ENCODE data around the gene INO80B.
"Not testable (repeated sequence)": the region's sequence is repeated elsewhere in the genome, so short reads cannot be mapped to it uniquely, and the experiment has no call there.

Gene INO80B

DNA sequence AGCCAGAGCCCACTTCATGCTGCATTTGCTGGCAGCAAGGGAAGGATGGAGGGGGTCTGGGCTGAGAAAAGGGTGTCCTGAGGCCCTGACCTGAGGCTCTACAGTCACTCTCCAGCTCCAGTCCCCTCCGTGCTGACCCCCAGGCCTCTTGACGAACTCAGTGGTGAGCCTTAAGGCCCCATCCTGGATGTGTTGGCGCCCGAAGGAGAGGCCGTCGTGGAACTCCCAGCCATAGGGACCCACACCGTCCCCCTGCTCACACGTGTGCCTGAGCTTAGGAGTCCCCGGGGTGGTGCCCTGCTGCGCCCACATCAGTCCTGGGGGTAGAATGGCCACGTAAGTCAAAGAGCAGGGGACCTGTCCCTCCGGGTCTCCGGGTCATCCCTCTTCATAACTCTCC lies 9.5 kb downstream of the INO80B start:
- DNase-seq (ENCODE audit: low spot score) = no peak
- TF ChIP-seq, protein P1, sequence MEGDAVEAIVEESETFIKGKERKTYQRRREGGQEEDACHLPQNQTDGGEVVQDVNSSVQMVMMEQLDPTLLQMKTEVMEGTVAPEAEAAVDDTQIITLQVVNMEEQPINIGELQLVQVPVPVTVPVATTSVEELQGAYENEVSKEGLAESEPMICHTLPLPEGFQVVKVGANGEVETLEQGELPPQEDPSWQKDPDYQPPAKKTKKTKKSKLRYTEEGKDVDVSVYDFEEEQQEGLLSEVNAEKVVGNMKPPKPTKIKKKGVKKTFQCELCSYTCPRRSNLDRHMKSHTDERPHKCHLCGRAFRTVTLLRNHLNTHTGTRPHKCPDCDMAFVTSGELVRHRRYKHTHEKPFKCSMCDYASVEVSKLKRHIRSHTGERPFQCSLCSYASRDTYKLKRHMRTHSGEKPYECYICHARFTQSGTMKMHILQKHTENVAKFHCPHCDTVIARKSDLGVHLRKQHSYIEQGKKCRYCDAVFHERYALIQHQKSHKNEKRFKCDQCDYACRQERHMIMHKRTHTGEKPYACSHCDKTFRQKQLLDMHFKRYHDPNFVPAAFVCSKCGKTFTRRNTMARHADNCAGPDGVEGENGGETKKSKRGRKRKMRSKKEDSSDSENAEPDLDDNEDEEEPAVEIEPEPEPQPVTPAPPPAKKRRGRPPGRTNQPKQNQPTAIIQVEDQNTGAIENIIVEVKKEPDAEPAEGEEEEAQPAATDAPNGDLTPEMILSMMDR (IDR thresholded peaks at IDR 0.05; ENCODE audit: extremely low read depth, missing control alignments) = no peak

DNA sequence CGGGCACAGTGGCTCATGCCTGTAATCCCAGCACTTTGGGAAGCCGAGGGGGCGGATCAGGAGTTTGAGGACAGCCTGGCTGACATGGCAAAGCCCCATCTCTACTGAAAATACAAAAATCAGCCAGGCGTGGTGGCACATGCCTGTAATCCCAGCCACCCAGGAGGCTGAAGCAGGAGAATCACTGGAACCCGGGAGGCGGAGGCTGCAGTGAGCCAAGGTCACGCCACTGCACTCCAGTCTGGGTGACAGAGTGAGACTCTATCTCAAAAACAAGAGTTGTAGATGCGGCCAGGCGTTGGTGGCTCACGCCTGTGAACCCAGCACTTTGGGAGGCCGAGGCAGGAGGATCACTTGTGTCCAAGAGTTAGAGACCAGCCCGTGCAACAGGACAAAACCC lies 15.9 kb downstream of the INO80B start:
- not testable (repeated sequence) for DNase-seq (ENCODE audit: low spot score)

DNA sequence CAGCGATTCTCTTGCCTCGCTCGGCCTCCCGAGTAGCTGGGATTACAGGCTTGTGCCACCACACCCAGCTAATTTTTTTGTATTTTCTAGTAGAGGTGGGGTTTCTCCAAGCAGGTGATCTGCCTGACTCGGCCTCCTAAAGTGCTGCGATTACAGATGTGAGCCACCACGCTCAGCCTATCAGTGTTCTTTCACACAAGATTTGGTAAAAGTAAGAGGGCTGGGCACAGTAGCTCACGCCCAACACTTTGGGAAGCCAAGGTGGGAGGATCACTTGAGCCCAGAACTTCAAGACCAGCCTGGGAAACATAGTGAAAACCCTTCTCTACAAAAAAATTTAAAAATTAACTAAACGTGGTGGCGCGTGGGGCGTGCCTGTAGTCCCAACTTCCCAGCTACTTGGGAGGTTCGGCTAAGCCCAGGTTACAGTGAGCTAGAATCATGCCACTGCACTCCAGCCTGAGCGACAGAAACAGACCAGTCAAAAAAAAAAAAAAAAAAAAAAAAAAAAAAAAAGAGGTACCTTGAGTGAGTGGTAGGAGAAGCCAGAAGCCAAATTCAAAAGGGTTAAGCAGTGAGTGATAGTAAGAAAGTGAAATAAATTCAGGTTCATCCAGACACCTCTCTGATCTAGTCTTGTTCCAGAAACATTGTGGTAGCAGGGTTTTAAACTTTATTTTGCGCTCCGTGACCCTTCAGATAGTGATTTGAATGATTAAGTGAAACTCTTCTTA lies 16.6 kb downstream of the INO80B start:
- DNase-seq (ENCODE audit: low spot score) = no peak
- TF ChIP-seq, protein P1 (IDR thresholded peaks at IDR 0.05; ENCODE audit: extremely low read depth, missing control alignments) = no peak

DNA sequence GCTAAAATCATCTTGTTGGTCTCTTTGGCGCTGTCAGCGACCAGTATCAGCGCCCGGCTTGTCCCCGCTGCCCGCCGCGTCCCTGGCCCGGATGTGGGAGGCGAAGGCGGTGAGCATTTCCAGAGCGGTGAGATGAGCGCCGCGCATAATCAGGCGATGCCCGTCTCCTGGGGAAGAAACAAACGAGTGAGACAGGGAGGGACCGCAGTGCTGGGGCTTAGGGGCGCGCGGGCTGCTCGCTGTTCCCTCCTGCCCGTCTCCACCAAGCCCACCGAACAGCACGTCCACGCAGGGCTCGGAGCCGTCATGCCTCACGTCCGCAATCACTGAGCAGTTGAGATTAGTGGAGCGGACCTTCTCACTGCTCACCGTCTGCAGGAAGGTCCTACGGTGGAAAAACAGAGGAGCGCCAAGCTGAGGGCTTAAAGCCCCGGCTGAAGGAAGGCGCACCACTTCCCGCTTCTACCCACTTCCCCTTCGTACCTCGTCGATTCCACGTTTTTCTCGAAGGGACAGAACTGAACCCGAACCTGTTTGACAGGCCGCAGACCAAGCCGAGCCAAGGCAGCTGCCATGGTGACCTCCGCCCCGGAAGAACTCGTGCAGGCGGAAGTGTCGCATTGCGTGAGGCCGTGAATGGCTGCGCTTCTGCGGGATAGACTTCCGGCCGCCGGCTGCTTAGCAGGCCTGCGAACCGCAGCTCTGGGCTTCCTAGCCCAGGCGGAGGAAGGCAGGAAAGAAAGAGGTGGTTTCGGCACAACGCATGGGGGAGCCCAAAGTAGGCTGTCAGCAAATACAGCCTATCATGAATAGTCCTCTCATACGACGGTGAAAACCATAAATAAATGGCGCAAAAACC lies 17.4 kb downstream of the INO80B start, which contains the start of gene MRPL53:
Gene MRPL53 (minus strand): TSS at position 595 of the 859 bp plus-strand sequence. CDS start 20 bp downstream, at position 575.
- TF ChIP-seq, protein P1 (IDR thresholded peaks at IDR 0.05; ENCODE audit: extremely low read depth, missing control alignments) = no peak
- peak; percentile 86 for DNase-seq (ENCODE audit: low spot score)

DNA sequence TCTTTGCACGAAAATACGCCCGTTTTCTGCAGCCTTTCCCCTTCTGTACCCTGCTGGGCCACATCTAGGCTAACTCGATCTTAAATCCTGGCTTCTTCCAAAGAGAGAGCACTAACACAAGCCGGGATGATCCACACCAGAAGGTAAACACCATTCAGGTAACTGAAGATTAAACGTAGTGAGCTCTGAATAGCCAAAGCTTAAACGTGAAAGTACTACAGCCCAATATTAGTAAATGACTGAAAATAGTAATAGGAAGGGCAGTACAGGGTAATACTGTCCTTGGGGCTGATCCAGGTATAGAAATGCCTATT lies 18.0 kb downstream of the INO80B start:
- DNase-seq (ENCODE audit: low spot score) = no peak
- TF ChIP-seq, protein P1 (IDR thresholded peaks at IDR 0.05; ENCODE audit: extremely low read depth, missing control alignments) = no peak

DNA sequence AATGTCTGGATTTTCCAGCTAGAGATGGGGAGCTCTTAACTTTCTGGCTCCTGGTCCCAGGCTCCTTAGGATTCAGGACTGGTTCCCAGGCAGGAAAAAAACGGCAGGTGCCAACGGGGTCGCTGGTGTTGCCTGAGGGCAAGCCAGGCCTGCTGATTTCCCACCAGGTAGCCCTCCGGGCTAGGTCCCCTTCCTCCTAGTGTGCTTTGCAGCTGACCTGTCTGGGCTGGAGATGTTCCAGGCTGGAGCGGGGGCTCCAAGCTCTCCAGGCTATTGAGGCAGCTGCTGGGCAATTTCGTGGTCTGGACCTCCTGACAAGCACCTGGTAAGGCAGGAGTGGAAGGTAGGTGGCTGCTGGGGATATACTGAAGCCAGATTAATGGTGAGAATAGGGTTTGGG lies 19.6 kb downstream of the INO80B start:
- TF ChIP-seq, protein P1 (IDR thresholded peaks at IDR 0.05; ENCODE audit: extremely low read depth, missing control alignments) = no peak
- no peak for DNase-seq (ENCODE audit: low spot score)

DNA sequence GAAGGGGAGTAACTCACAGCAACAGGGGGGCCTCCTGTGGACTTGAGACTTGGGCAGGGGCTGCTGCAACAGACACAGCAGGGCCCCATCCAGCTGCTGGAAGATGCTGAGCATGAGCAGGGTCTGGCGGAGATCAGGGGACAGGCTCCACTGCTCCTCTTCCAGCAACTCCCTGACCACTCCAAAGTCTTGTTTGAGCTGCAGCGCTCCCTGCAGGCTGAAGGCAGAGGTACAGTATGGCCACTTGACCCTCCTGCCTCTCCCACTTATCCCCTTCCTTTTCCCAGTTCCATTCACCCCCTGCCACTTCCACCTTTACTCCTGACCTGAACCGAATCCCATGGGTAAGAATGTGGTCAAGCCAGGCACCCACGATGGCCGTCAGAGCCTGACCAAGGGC lies 20.0 kb downstream of the INO80B start:
- no peak for DNase-seq (ENCODE audit: low spot score)
- TF ChIP-seq, protein P1 (IDR thresholded peaks at IDR 0.05; ENCODE audit: extremely low read depth, missing control alignments) = no peak

Measured in GM20000 (cell line).